ENCODE results near the gene EBF4.

Gene EBF4

GRCh38 chr20:2659547-2659946 lies 33.0 kb upstream of the EBF4 start:
- H3K9me2 ChIP-seq (replicated peaks; ENCODE audit: insufficient read depth, low read length) = no peaks in the 10 kb centered on the region
- H3K4me3 ChIP-seq (ENCODE audit: insufficient read depth, low read length, poor library complexity, severe bottlenecking) = no peak overlapping the region
- peaks cover 22% of the 10 kb centered on the region for H3K79me2 ChIP-seq (ENCODE audit: insufficient read depth, low read length)
- H3F3A ChIP-seq (ENCODE audit: insufficient read depth) = peaks cover 59% of the 10 kb centered on the region
- no peak overlapping the region for H2AFZ ChIP-seq (ENCODE audit: low read depth, low read length, severe bottlenecking)
- no peak overlapping the region for H3K4me2 ChIP-seq (ENCODE audit: low read depth, low read length, poor library complexity, severe bottlenecking)
- H3K9me3 ChIP-seq (ENCODE audit: insufficient read depth, low read length) = no peaks in the 10 kb centered on the region
- H3K36me3 ChIP-seq (ENCODE audit: low read length) = peaks cover 29% of the 10 kb centered on the region
- H4K20me1 ChIP-seq (ENCODE audit: low read depth, low read length) = peaks cover 15% of the 10 kb centered on the region; the same call in 1 of the 2 replicates
- no peaks in the 10 kb centered on the region for H3K27me3 ChIP-seq (ENCODE audit: low read length)
- TF ChIP-seq, protein P1, sequence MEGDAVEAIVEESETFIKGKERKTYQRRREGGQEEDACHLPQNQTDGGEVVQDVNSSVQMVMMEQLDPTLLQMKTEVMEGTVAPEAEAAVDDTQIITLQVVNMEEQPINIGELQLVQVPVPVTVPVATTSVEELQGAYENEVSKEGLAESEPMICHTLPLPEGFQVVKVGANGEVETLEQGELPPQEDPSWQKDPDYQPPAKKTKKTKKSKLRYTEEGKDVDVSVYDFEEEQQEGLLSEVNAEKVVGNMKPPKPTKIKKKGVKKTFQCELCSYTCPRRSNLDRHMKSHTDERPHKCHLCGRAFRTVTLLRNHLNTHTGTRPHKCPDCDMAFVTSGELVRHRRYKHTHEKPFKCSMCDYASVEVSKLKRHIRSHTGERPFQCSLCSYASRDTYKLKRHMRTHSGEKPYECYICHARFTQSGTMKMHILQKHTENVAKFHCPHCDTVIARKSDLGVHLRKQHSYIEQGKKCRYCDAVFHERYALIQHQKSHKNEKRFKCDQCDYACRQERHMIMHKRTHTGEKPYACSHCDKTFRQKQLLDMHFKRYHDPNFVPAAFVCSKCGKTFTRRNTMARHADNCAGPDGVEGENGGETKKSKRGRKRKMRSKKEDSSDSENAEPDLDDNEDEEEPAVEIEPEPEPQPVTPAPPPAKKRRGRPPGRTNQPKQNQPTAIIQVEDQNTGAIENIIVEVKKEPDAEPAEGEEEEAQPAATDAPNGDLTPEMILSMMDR (IDR thresholded peaks at IDR 0.05; ENCODE audit: insufficient read depth, low read length, poor library complexity, severe bottlenecking) = no peak
- TF ChIP-seq EZH2phosphoT487 (conservative IDR thresholded peaks at IDR 0.05; ENCODE audit: low read length) = no peak
- no peak overlapping the region for H3K9ac ChIP-seq (ENCODE audit: low read length)
- H3K27ac ChIP-seq (ENCODE audit: low read depth, low read length) = no peak overlapping the region

DNA sequence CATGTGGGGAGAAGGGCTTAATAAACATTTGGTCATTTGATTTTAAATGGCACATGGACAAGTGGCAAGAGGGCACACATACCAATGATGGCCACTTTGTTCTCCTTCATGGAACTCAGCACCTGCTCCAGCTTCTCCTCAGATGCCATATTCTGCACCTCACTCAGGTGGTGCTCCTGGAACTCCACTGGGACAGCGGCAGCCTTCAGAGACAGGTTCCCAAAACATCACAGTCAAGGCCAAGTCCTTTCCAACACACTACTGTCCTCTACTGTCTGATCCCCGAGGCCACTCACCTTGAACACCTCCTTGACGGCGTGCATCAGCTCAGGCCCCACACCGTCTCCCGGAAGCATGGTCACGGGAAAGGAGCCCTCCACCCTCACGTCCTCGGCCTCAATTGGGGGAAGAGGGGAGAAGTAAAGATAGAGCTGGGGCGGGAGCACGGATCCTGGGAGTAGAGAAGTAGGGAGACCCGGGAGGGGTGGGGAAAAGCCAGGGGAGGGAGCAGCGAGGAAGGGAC lies 29.2 kb upstream of the EBF4 start:
- no peaks in the 10 kb centered on the region for H3K9me3 ChIP-seq (ENCODE audit: insufficient read depth, low read length)
- H3K27ac ChIP-seq (ENCODE audit: low read depth, low read length) = no peak overlapping the region
- peaks cover 24% of the 10 kb centered on the region for H3F3A ChIP-seq (ENCODE audit: insufficient read depth)
- no peak for TF ChIP-seq EZH2phosphoT487 (conservative IDR thresholded peaks at IDR 0.05; ENCODE audit: low read length)
- TF ChIP-seq, protein P1 (IDR thresholded peaks at IDR 0.05; ENCODE audit: insufficient read depth, low read length, poor library complexity, severe bottlenecking) = no peak
- H3K27me3 ChIP-seq (ENCODE audit: low read length) = no peaks in the 10 kb centered on the region
- peak overlapping the region; percentile 86 for H3K4me2 ChIP-seq (ENCODE audit: low read depth, low read length, poor library complexity, severe bottlenecking)
- H3K36me3 ChIP-seq (ENCODE audit: low read length) = no peaks in the 10 kb centered on the region
- no peaks in the 10 kb centered on the region for H4K20me1 ChIP-seq (ENCODE audit: low read depth, low read length)
- no peaks in the 10 kb centered on the region for H3K9me2 ChIP-seq (replicated peaks; ENCODE audit: insufficient read depth, low read length)
- peak overlapping the region; percentile 80 for H3K4me3 ChIP-seq (ENCODE audit: insufficient read depth, low read length, poor library complexity, severe bottlenecking)
- H3K79me2 ChIP-seq (ENCODE audit: insufficient read depth, low read length) = peaks cover 12% of the 10 kb centered on the region; the same call in 1 of the 2 replicates
- no peak overlapping the region for H2AFZ ChIP-seq (ENCODE audit: low read depth, low read length, severe bottlenecking)
- H3K9ac ChIP-seq (ENCODE audit: low read length) = peak overlapping the region; percentile 77

DNA sequence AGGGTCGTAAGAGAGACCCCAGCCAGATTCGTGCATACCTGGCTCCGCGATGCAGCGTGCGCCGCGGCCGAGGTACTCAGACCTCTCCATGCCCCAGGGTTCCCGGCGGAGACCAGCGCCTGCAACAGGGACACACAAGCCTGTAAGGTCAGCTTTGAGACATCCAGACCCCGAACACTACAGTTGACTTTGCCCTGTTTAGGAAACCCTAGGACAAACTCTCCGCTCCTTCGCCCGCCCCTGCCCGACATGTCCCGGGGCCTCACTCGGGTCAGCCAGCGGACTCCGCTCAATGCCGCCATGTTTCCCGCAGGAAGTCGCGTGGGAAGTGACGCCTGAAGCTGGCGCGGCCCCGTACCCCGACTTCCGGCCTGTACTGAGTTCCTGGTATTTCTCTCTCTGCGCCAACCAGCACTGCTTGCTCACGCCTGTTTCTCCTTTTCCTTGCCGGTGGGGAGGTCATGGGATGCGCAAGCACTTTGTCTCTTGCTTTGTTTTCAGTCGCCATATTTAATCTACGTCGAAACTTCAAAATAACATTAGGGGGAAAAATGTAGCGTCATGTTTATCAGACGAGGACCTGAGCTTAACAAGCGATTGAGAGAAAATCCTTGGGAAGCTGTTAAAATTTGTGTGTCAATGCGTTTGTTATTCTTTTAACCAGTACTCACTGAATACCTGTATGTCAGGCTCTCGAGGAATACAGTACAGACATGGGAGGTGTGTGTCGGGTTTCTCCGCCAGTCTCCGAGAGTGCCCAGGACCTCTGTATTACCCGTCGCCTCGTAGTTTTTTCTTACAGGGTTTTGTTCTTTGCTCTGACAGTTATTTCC lies 28.5 kb upstream of the EBF4 start, which contains the start of gene IDH3B:
TSS of gene IDH3B (minus strand) at position 330 of the 833 bp plus-strand sequence. CDS start at position 302, 28 bp downstream.
- Histone ChIP-seq H3K9ac (ENCODE audit: low read length) (peak within 1 kb of the TSS; percentile 77), H3K79me2 (ENCODE audit: insufficient read depth, low read length) (peaks cover 12% of the 10 kb centered on the region; the same call in 1 of the 2 replicates), H2AFZ (ENCODE audit: low read depth, low read length, severe bottlenecking) (peak within 1 kb of the TSS; percentile 52), H4K20me1 (ENCODE audit: low read depth, low read length) (no peaks in the 10 kb centered on the region), H3K27ac (ENCODE audit: low read depth, low read length) (peak within 1 kb of the TSS; percentile 43; the same call in 1 of the 2 replicates), H3K27me3 (ENCODE audit: low read length) (no peaks in the 10 kb centered on the region), H3K9me3 (ENCODE audit: insufficient read depth, low read length) (no peaks in the 10 kb centered on the region), H3K9me2 (replicated peaks; ENCODE audit: insufficient read depth, low read length) (no peaks in the 10 kb centered on the region), H3F3A (ENCODE audit: insufficient read depth) (peaks cover 18% of the 10 kb centered on the region), H3K4me3 (ENCODE audit: insufficient read depth, low read length, poor library complexity, severe bottlenecking) (peak within 1 kb of the TSS; percentile 80), H3K36me3 (ENCODE audit: low read length) (no peaks in the 10 kb centered on the region), H3K4me2 (ENCODE audit: low read depth, low read length, poor library complexity, severe bottlenecking) (peak within 1 kb of the TSS; percentile 86)
- TF ChIP-seq, protein P1 (IDR thresholded peaks at IDR 0.05; ENCODE audit: insufficient read depth, low read length, poor library complexity, severe bottlenecking) = no peak
- TF ChIP-seq EZH2phosphoT487 (conservative IDR thresholded peaks at IDR 0.05; ENCODE audit: low read length) = no peak

Data from SU-DHL-6 (cell line).